Measurements from ENCODE around the gene NR2F2. TPM values are rescaled to one million over a fixed set of nuclear protein-coding genes. Genes with fewer than 3 reads are reported as not detected.
A peak's percentile ranks its signal among the peaks of the same experiment; 100 is the strongest.

Gene NR2F2
- polyA plus RNA-seq, 1 donor from 2014 or later = 0.07 TPM

DNA sequence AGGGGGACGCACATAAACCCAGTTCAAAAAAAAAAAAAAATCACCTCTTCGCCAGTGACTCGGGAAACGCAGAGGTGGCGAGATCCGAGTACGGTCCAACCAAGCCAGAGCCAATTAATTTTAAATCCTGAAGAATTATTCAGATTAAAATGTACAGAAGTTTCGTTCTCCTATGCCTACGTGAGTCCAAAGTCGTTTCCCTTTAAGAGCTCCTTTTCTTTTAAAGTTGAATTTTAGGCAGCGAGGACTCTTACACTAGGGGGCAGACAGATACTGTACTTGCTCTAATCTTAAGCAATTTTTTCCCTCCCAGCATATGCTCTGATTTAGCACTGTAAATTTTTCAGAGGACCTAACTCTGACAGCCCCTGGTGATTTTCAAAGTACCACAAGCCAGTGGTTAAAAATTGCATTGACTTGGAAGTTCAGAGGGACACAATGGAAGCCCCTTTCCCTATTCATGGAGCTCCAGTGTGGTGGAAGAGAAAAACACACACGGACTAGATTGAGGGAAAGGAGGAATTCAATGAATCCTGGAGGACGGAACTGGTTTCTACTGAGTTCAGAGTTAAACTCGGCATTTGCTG is 3.3 kb upstream of the NR2F2 start:
- Histone ChIP-seq H3K79me2 (replicated peaks; ENCODE audit: insufficient read depth, low read length) (no peaks in the 10 kb centered on the region), H2AFZ (ENCODE audit: low read depth, low read length) (no peak overlapping the region), H3K9ac (ENCODE audit: low read length) (no peak overlapping the region), H4K20me1 (ENCODE audit: insufficient read depth) (no peaks in the 10 kb centered on the region), H3K27me3 (ENCODE audit: insufficient read depth, low read depth, low read length) (peaks cover 93% of the 10 kb centered on the region), H3K9me2 (ENCODE audit: insufficient read depth, low read length) (no peaks in the 10 kb centered on the region), H3K4me2 (ENCODE audit: low read length) (no peak overlapping the region), H3K9me3 (ENCODE audit: low read length) (no peaks in the 10 kb centered on the region), H3K36me3 (ENCODE audit: insufficient read depth, low read length) (no peaks in the 10 kb centered on the region), H3K27ac (ENCODE audit: low read length) (no peak overlapping the region), H3F3A (ENCODE audit: insufficient read depth, low read length, poor library complexity, severe bottlenecking) (peaks cover 2% of the 10 kb centered on the region), H3K4me3 (ENCODE audit: low read length) (no peak overlapping the region)
- TF ChIP-seq CTCF (IDR thresholded peaks at IDR 0.05; ENCODE audit: poor library complexity, severe bottlenecking) (peak; percentile 53), RAD21 (conservative IDR thresholded peaks at IDR 0.05) (no peak), REST (IDR thresholded peaks at IDR 0.05; ENCODE audit: borderline replicate concordance) (no peak), SMC3 (conservative IDR thresholded peaks at IDR 0.05; ENCODE audit: poor library complexity) (no peak), TAF1 (IDR thresholded peaks at IDR 0.05; ENCODE audit: low read depth) (no peak)

- H3K9me3 ChIP-seq (ENCODE audit: low read length) = no peaks in the 10 kb centered on the region
- H2AFZ ChIP-seq (ENCODE audit: low read depth, low read length) = no peak overlapping the region
- no peaks in the 10 kb centered on the region for H4K20me1 ChIP-seq (ENCODE audit: insufficient read depth)
- no peak for TF ChIP-seq EZH2 (IDR thresholded peaks at IDR 0.05; ENCODE audit: borderline replicate concordance, insufficient read depth, low read length, poor library complexity, severe bottlenecking)
- TF ChIP-seq CTCF (IDR thresholded peaks at IDR 0.05; ENCODE audit: poor library complexity, severe bottlenecking) = no peak
- no peak for TF ChIP-seq SMC3 (conservative IDR thresholded peaks at IDR 0.05; ENCODE audit: poor library complexity)
- TF ChIP-seq TAF1 (IDR thresholded peaks at IDR 0.05; ENCODE audit: low read depth) = no peak
- no peak for TF ChIP-seq MXI1 (conservative IDR thresholded peaks at IDR 0.05; ENCODE audit: poor library complexity, severe bottlenecking)
- TF ChIP-seq REST (IDR thresholded peaks at IDR 0.05; ENCODE audit: borderline replicate concordance) = no peak
- no peak for TF ChIP-seq EP300 (conservative IDR thresholded peaks at IDR 0.05; ENCODE audit: poor library complexity, severe bottlenecking)
- TF ChIP-seq RAD21 (conservative IDR thresholded peaks at IDR 0.05) = no peak
- no peak for TF ChIP-seq POLR2AphosphoS5 (IDR thresholded peaks at IDR 0.05)
- H3K27me3 ChIP-seq (ENCODE audit: insufficient read depth, low read depth, low read length) = peaks cover 93% of the 10 kb centered on the region
- H3K9me2 ChIP-seq (ENCODE audit: insufficient read depth, low read length) = no peaks in the 10 kb centered on the region
- no peaks in the 10 kb centered on the region for H3K79me2 ChIP-seq (replicated peaks; ENCODE audit: insufficient read depth, low read length)
- H3K36me3 ChIP-seq (ENCODE audit: insufficient read depth, low read length) = no peaks in the 10 kb centered on the region
- H3K4me2 ChIP-seq (ENCODE audit: low read length) = no peak overlapping the region
- no peak overlapping the region for H3K9ac ChIP-seq (ENCODE audit: low read length)
- no peak overlapping the region for H3K4me3 ChIP-seq (ENCODE audit: low read length)
- no peak overlapping the region for H3K27ac ChIP-seq (ENCODE audit: low read length)
- H3F3A ChIP-seq (ENCODE audit: insufficient read depth, low read length, poor library complexity, severe bottlenecking) = peaks cover 2% of the 10 kb centered on the region
Measured at GRCh38 chr15:96328181-96328876, 2.2 kb upstream of the NR2F2 start.

All from neural cell (in vitro differentiated cells).